ENCODE data around the gene ZNF638. TPM values are rescaled to one million over a fixed set of nuclear protein-coding genes. Genes with fewer than 3 reads are reported as not detected.

ZNF638 gene
- total and polyA plus RNA-seq, 2 donors (not counting 3 experiments of a cell fraction or from before 2014, with no cell fraction given): 36.4 to 111 TPM

- Histone ChIP-seq H2AFZ (ENCODE audit: low read depth, low read length) (no peak overlapping the region), H3K4me2 (ENCODE audit: insufficient read depth, low read length) (no peak overlapping the region), H3K79me2 (ENCODE audit: control insufficient read depth, insufficient read depth, low read length) (no peaks in the 10 kb centered on the region), H3K36me3 (ENCODE audit: control insufficient read depth in 2 of 2, extremely low read depth in 1 of 2, insufficient read depth in 2 of 2, low read length in 2 of 2) (peaks cover 8 to 14% of the 10 kb centered on the region in 2 experiments), H3K27ac (ENCODE audit: insufficient read depth, low read depth, low read length) (no peak overlapping the region), H4K20me1 (replicated peaks; ENCODE audit: control insufficient read depth, extremely low read depth, insufficient read depth, low read length) (no peaks in the 10 kb centered on the region), H3K9ac (replicated peaks; ENCODE audit: extremely low read depth, insufficient read depth, low read length) (no peak overlapping the region), H3K9me3 (replicated peaks; ENCODE audit: control insufficient read depth, insufficient read depth, low read length) (no peaks in the 10 kb centered on the region), H3K4me3 (replicated peaks in 1 of 3; ENCODE audit: insufficient read depth in 1 of 3, low read depth in 1 of 3, low read length in 3 of 3) (no peak overlapping the region), H3K9me1 (replicated peaks; ENCODE audit: control insufficient read depth, extremely low read depth, insufficient read depth, low read length) (no peaks in the 10 kb centered on the region), H3K27me3 (ENCODE audit: control insufficient read depth in 2 of 2, insufficient read depth in 2 of 2, low read length in 2 of 2) (no peaks in the 10 kb centered on the region), H3K4me1 (ENCODE audit: control insufficient read depth, extremely low read depth, insufficient read depth, low read length) (no peaks in the 10 kb centered on the region)
- DNase-seq (ENCODE audit: low read depth, low spot score) (no peak), FAIRE-seq (no peak)
- intact Hi-C loops (cut with micrococcal nuclease): no loop called here
- TF ChIP-seq JUN (IDR thresholded peaks at IDR 0.05; ENCODE audit: borderline replicate concordance, insufficient read depth, insufficient read length, low read depth) (no peak), POLR2AphosphoS5 (IDR thresholded peaks at IDR 0.05; ENCODE audit: insufficient read depth, low read depth, low read length) (no peak), MYC (IDR thresholded peaks at IDR 0.05; ENCODE audit: low read depth, low read length) (no peak), POLR2A (IDR thresholded peaks at IDR 0.05; ENCODE audit: low read depth, low read length) (no peak), EZH2 (IDR thresholded peaks at IDR 0.05; ENCODE audit: borderline replicate concordance, low read depth, low read length, severe bottlenecking) (no peak), GATA2 (IDR thresholded peaks at IDR 0.05; ENCODE audit: insufficient read depth, insufficient read length, low read depth, low read length) (no peak), MAX (IDR thresholded peaks at IDR 0.05; ENCODE audit: insufficient read depth, insufficient read length) (no peak), FOS (IDR thresholded peaks at IDR 0.05; ENCODE audit: borderline replicate concordance, insufficient read depth, low read length) (no peak), CTCF (IDR thresholded peaks at IDR 0.05; ENCODE audit: extremely low read depth in 1 of 2, insufficient read depth in 1 of 2, low read depth in 1 of 2, low read length in 2 of 2) (no peak)
- CTCF ChIA-PET: no interaction called here
- POLR2A ChIA-PET: no interaction called here
- BruUV-seq (replicated peaks): no TSS peak
- dilution Hi-C loops (cut with MboI; ENCODE audit: extremely low pct_ligation_motif_present, low sequenced_read_pairs): no loop called here
Measured at GRCh38 chr2:71483246-71483645, 151.7 kb downstream of the ZNF638 start.

Data from endothelial cell of umbilical vein (primary cell).